Endothelial cell (in vitro differentiated cells): ENCODE data around the gene ATIC. TPM values are rescaled to one million over a fixed set of nuclear protein-coding genes. Genes with fewer than 3 reads are reported as not detected.

Source experiments
- DNase-seq: peaks from one replicate; pipeline ENCODE4 v3.0.0; 2021; ENCODE audit warnings: low spot score
- H3K27ac Mint-ChIP-seq: one replicate; pipeline ENCODE4 v1.8.0; 2021; ENCODE audit warnings: mixed read lengths, inconsistent platforms; ENCODE audit not compliant: unreplicated experiment
- H3K27me3 Mint-ChIP-seq: one replicate; pipeline ENCODE4 v1.8.0; 2021; ENCODE audit warnings: mild to moderate bottlenecking, moderate library complexity, mixed read lengths, inconsistent platforms; ENCODE audit not compliant: unreplicated experiment
- H3K36me3 Mint-ChIP-seq: one replicate; pipeline ENCODE4 v1.8.0; 2021; ENCODE audit warnings: mild to moderate bottlenecking, low read depth, mixed read lengths, inconsistent platforms; ENCODE audit not compliant: unreplicated experiment
- H3K4me1 Mint-ChIP-seq: one replicate; pipeline ENCODE4 v1.8.0; 2021; ENCODE audit warnings: mild to moderate bottlenecking, mixed read lengths, inconsistent platforms; ENCODE audit not compliant: unreplicated experiment
- H3K4me3 Mint-ChIP-seq: one replicate; pipeline ENCODE4 v1.8.0; 2021; ENCODE audit warnings: mild to moderate bottlenecking, mixed read lengths, inconsistent platforms; ENCODE audit not compliant: unreplicated experiment
- H3K9me3 Mint-ChIP-seq: one replicate; pipeline ENCODE4 v1.8.0; 2021; ENCODE audit warnings: mixed read lengths, inconsistent platforms; ENCODE audit not compliant: unreplicated experiment
- CTCF ChIP-seq: fragments of 200-600 bp; sonication (generic); IDR thresholded peaks from one replicate; pipeline ENCODE4 v1.5.0; 2021; ENCODE audit warnings: antibody characterized with exemption; ENCODE audit not compliant: unreplicated experiment
- total RNA-seq: library from RNA; stranded (reverse); fragmentation: NEBNext Ultra II Directional; extraction: Animal tissue kit (Norgen Biotek cat#: 25700); gene quantifications from one replicate; pipeline ENCODE4 v1.2.1, GENCODE V29; 2021; ENCODE audit not compliant: unreplicated experiment

Gene ATIC
- total RNA-seq, 1 donor from 2014 or later = 29.3 TPM

DNA sequence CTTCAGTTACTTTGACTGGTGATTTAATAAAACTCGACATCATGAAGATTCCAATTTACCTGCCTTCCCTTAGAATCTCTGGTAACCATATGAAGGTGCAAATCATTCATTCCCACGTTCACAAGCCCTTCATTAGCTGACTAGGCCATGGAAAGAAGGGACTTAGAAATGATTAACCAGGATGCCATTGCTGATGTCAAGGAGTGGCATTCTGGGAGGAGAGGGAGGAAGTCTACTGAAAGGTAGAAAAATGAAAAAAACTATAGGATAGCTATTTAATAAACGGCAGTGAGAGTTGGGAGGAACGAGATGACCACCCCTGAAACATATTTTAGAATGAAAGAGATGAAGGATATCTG lies 1.4 kb downstream of the ATIC start:
- H3K27ac Mint-ChIP-seq = no peak overlapping the region
- no peak for DNase-seq
- H3K4me1 Mint-ChIP-seq = peaks cover 3% of the 10 kb centered on the region
- H3K27me3 Mint-ChIP-seq = peaks cover 3% of the 10 kb centered on the region
- H3K36me3 Mint-ChIP-seq = peaks cover 6% of the 10 kb centered on the region
- no peaks in the 10 kb centered on the region for H3K9me3 Mint-ChIP-seq
- TF ChIP-seq CTCF = no peak
- H3K4me3 Mint-ChIP-seq = peak overlapping the region; percentile 21

DNA sequence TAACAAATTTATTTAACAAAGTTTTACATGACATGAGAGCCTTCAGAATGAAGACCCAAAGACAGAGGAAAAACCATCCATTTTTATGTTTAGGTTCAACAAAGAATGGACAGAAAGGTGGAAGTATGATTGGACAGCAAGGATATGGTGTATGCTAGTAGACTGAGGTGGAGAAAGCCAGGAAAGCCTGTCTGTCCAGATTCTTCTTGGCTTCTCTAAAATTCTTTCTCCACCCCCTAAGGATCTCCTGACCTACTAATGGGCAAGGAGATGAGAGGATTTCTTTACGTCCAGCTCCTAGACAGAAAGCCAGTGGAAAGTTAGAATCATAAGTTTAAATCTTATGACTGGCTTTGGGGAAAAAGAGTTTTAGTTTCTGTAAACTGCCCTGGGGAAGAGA lies 3.0 kb downstream of the ATIC start:
- H3K36me3 Mint-ChIP-seq = peaks cover 6% of the 10 kb centered on the region
- TF ChIP-seq CTCF = no peak
- peaks cover 3% of the 10 kb centered on the region for H3K27me3 Mint-ChIP-seq
- H3K4me1 Mint-ChIP-seq = peaks cover 3% of the 10 kb centered on the region
- no peaks in the 10 kb centered on the region for H3K9me3 Mint-ChIP-seq
- no peak overlapping the region for H3K4me3 Mint-ChIP-seq
- no peak overlapping the region for H3K27ac Mint-ChIP-seq
- no peak for DNase-seq

DNA sequence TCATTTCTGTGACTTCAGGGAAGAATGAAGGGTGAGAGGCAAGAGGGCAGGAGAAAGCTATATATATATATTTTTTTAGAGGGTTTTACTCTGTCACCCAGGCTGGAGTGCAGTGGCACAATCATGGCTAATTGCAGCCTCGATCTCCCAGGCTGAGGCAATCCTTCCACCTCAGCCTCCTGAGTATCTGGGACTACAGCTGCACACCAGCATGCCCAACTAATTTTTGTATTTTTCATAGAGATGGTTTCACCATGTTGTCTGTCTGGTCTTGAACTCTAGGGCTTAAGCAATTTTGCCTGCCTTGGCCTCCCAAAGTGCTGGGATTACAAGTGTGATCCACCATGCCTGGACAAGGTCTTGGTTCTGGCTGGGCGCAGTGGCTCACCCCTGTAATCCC lies 3.4 kb downstream of the ATIC start:
- Mint-ChIP-seq H3K27me3 (peaks cover 3% of the 10 kb centered on the region), H3K36me3 (peaks cover 8% of the 10 kb centered on the region), H3K27ac (no peak overlapping the region), H3K9me3 (no peaks in the 10 kb centered on the region), H3K4me1 (peaks cover 3% of the 10 kb centered on the region), H3K4me3 (no peak overlapping the region)
- DNase-seq = no peak
- TF ChIP-seq CTCF = no peak

DNA sequence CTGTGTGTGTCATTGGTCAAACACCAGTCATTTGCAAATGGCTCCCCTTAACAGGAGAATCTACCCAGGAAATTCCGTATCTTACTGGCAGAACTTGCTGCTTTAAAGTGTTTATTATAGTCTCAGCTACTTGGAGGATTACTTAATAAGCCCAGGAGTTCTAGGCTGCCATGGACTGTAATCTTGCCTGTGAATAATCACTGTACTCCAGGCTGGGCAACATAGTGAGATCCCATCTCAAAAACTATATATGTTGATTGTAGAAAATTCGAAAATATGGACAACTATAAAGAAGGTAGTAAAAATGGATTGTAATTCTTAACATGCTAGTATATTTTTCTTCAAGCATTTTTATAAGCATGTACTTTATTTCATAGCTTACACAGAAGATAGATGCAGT lies 4.5 kb downstream of the ATIC start:
- TF ChIP-seq CTCF = no peak
- H3K27me3 Mint-ChIP-seq = peaks cover 3% of the 10 kb centered on the region
- no peaks in the 10 kb centered on the region for H3K9me3 Mint-ChIP-seq
- no peak overlapping the region for H3K4me3 Mint-ChIP-seq
- H3K36me3 Mint-ChIP-seq = peaks cover 15% of the 10 kb centered on the region
- no peak overlapping the region for H3K27ac Mint-ChIP-seq
- peaks cover 3% of the 10 kb centered on the region for H3K4me1 Mint-ChIP-seq
- no peak for DNase-seq

DNA sequence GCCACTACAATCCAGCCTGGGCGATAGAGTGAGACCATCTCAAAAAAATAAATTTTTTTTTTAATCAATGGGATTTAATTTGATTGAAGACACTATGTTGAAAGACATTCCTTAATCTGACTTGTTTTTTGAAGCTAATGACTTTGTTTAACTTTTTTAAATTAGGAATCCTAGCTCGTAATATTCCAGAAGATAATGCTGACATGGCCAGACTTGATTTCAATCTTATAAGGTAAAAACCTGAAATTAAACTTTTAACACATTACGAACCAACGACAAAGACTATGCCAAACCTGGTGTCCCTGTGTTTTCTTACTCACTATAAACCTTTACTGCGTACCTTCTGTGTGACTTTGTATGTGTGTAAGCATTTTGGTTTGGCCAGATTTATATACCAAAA lies 7.6 kb downstream of the ATIC start:
- Mint-ChIP-seq H3K27ac (no peak overlapping the region), H3K9me3 (no peaks in the 10 kb centered on the region), H3K4me1 (no peaks in the 10 kb centered on the region), H3K36me3 (peaks cover 15% of the 10 kb centered on the region), H3K4me3 (no peak overlapping the region), H3K27me3 (no peaks in the 10 kb centered on the region)
- DNase-seq = no peak
- TF ChIP-seq CTCF = no peak
